Hematopoietic multipotent progenitor cell treated with erythropoietin and hydrocortisone succinate and interleukin-3 and kit ligand, for 15 days (in vitro differentiated cells): ENCODE data around the gene ALOXE3.

ENCODE experiments used
- DNase-seq: peaks from one replicate; pipeline ENCODE4 v3.0.0-alpha.2; 2015; ENCODE audit warnings: low spot score

The ALOXE3 gene

DNA sequence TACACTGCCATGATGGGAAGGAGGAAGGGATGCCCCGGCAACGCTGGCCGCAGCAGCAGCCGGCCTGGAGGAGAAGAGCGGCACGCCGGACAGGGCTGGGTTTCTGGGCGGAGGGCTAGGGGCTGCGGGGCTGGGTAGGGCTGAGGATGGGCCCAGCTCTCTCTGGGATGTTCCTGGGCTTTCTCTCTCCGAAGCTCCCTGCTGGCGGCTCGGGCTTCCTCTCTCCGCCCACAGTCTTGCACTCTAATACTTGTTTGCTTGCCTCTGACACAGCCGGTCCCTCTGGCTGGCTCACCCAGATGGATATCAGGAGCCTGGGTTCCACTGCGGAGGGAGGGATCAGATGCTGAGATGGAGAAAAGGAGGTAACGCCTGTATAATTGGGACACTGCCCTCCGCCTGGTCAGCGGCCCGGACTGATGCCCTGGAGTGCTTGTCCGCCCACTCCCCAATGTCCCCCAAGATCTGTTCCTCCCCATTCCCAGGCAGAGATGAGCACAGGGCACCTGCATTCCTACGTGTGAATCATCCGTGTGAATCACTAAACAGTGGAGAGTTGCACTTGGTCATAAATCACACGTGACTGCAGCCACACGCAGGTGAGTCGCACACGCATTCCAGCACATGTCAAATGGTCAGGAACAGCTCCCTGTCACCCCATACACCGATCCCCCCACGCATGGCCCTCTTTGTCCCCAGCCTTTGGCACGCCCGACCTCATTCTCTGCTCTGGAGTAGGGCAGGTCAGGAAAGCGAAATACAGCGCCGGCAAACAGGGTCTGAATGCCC lies at the start of gene ALOXE3:
TSS of gene ALOXE3 (minus strand) at position 535 of the 789 bp plus-strand sequence. CDS start at position 11, 524 bp downstream.
- DNase-seq: peak; percentile 42

DNA sequence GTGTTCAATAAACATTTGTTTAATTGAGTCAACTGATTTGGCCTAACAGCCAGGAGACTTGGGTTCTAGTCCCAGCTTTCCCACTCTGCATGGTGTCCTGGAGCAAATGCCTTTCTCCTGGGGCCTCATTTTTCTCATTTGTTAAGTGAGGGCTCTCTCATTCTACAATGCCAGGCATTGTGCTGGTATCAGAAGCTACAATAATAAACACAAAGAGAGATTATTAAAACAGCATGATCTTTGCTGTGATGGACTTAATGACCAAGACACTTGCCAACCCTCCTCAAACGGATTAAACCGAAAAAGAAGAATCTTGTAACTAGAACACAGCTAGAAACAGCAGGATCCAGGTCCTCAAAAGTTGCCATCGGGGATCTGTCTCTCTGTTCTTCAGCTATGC lies 49.2 kb upstream of the ALOXE3 start:
- no peak for DNase-seq

DNA sequence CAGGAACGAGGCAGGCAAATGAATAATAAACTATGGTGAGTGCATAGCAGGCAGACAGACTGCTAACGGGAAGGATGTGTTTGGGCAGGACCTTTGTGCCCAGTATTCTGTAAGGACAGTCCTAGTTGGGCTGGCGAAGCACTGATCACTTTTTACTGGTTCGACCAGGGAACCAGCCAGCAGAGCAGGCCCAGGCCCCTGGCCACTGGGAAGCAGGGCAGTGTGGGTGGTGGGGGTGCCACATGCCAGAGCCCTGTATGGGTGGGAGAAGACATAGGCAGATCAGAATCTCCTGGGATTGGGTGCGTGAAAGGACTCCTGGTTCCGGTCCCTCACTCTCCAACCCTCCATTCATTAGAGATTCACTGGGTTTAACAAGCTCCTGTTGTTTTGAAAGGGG lies 48.4 kb upstream of the ALOXE3 start:
- no peak for DNase-seq

DNA sequence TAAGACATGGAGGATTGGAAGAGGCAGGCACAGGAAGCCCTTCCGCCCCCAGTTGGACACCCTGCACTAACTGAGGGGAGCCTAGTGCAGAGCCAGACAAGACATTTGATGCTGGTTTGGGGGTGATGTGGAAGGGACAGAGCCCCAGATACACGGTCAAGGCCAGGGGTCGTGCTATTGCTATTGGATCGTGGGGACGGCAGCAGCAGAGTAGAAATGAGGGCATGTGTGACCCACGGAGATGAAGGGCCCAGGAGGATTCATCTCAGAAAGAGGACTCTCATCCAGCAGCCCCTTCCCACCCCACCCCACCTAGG lies 46.5 kb upstream of the ALOXE3 start:
- no peak for DNase-seq

DNA sequence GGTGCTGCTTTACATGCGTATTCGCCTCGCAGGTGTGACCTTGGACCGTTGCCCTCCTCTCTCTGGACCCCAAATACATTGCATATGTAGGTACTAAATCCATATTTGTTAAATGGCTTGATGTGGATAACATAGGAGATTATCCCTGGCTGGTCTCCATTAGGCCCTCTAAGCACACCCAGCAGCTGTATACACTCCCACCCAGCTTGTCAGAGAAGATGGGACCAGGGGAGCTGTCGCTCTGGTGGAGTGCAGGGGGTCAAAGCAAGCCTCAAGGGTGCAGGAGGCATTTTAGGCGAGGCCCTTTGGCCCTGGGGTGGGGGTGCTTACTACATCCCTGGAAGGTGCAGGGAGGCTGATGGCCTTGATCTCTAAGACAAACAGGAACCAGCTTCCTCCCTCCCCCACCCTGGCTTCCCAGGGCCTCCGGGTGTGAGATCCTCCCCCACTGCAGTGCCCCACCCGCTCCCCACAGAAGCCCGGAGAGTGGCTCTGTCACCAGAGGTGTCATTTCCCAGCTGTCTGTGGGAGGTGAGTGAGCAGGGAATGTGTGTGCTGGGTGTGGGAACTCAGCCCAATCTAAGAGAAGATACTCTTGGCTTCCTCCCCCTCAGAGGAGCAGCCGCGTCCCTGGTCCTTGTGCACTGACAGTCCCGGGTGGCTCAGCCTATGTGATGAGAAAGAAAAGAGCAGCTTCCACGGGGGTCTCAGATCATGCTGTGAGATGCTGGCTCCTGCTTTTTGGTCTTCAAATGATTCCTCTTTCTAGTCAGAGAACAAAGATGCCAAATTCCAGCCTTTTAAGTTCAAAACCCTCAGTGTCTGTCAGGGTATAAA lies 45.9 kb upstream of the ALOXE3 start:
- DNase-seq: peak; percentile 34

DNA sequence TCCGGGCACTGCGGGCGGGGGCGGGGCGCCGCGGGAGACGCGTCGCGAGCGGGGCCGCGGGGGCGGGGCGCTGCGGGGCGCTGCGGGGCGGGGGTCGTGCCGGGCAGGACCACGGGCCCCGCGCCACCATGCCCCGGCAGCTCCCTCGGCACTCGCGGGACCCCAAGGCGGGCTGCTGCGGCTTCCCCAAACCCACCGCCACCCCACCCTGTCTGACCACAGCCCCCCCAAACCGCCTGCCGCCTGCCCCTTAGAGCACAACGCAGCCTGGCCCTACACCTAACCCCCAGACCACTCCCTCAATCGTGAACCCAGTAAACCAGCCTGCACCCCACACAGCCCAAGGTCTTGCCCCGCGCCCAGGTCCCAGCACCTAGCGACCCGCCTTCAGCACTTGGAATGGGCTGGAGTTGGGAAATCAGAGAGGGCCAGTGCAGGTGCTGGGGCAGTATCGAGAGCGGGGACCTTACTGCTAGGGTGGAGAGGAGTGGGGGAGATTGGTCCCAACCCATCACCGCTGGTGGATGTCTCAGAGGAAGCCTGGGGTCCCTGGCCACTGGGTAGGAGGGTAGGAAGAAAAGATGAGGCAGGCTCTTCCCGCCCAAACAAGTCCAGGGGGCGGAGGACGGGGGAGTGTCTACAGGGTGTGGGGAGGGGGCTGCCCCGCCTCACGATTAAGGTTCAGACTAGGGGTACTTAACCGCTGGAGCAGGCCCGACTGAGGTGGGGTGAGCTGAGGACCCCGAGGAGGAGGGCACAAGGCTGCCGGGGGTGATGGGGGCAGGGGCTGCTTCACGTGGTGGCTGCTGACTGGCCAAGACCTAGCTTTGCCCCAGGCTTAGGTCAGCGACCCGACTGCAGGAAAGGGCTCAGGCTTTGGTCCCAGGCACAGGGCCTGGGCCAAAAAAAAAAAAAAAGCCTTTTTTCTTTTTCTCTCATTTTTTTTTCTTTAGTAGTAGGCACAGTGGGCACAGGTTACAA lies 45.0 kb upstream of the ALOXE3 start:
- DNase-seq: no peak

DNA sequence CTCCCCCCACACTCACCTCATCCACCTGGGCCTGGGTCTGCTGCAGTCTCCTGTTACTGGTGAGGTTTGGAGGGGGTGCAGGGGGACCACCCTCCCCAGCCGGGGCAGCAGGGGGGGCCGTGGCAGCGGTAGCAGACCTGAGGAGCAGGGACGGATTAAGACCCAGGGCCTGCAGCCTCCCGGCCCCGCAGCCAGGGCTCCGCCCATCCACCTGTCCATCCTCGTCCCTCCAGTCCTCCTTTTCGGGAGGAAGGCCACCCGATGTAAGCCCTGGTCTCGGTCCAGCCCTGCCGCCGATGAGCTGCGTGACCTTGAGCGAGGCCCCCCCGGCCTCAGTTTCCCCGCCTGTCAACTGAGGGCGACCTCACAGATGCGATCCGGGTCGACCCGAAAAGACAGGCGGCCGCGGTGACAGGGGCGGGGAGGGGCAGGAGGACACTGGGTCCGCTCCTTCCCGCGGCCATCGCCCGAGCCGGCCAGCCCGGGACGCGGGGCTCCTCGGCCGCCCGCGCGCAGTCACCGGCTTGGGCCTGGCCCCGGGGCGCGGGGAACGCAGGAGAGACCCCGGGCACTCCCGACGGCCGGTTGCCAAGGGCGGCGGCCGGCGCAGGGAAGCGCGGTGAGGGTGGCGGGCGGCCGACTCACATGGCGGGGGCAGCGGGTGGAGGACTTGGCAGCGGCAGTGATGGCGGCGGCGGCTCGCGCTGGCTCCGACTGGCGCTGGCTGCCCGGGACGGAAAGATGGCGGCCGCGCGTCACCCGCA lies 44.1 kb upstream of the ALOXE3 start, which contains the start of gene VAMP2:
TSS of gene VAMP2 (minus strand) at position 716 of the 764 bp plus-strand sequence. CDS start at position 647, 69 bp downstream.
- peak; percentile 87 for DNase-seq

DNA sequence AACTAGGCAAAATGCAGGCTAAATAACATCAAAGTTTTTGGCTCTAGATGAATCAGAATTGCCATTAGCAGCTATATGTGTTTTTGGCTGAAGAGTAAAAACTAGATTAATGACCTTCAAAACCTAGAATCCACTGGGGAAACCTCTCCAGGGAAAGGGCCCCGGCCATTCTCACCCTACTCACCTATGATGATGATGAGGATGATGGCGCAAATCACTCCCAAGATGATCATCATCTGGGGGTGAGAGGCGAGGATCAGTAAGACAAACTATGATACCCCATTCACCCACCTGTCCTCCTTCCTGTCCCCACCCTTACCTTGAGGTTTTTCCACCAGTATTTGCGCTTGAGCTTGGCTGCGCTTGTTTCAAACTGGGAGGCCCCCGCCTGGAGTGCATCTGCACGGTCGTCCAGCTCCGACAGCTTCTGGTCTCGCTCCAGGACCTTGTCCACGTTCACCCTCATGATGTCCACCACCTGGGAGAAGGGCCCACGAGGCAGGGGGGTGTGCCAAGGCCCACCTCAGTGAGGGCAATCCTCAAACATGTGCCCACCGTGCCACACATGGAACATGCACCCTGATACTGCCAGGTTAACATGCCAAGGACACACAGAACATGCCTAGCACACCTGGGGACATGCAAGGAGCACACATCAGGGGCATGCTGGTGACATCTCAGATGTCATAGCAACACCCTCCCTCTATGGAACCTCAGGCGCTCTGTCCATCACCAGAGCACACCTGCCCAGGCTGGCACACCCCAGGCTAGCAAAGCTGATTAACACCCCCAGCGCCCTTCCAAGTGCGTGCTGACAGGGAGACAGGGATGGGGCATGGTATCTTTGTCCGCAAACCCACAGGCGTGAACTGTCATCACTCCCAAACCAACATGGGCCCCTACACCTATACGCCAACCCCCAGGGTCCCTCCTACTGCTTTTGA lies 43.2 kb upstream of the ALOXE3 start:
- DNase-seq: no peak

DNA sequence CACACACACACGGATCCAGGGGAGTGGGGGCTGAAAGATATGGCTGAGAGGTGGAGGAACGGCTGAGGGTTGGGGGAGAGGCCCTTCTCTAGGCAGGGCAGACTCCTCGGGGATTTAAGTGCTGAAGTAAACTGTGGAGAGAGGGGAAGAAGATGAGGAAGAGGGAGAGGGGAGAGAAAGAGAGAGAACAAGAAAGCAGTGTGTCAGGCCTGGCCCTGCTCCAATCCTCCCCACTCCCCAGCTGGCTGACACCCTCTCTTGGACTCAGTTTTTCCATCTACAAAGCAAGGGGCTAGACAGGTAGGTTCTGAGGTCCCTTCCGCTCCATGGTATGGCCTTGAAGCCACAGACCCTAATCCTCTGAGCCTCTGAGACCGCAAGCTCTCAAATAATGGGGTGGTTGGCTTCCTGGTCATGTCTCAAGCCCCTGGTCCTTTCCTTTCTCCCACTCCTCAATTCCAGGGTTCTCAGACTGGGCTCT lies 42.5 kb upstream of the ALOXE3 start:
- no peak for DNase-seq

DNA sequence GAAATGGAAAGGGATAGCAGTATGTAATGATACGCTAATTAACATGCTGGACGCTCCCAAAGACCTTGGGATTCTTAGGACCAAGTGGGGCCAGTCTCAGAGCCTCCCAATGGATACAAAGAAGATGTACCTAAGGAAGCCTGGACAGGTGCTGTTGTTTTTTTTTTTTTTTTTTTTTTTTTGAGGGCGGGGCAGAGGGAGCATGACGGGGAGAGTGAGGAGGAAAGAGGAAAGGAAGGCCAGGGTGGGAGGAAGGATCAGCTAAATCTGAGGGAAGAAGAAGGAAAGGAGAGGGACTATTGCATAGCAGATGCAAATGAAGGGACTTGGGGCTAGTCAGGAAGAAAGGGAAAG lies 41.9 kb upstream of the ALOXE3 start:
- DNase-seq: no peak

DNA sequence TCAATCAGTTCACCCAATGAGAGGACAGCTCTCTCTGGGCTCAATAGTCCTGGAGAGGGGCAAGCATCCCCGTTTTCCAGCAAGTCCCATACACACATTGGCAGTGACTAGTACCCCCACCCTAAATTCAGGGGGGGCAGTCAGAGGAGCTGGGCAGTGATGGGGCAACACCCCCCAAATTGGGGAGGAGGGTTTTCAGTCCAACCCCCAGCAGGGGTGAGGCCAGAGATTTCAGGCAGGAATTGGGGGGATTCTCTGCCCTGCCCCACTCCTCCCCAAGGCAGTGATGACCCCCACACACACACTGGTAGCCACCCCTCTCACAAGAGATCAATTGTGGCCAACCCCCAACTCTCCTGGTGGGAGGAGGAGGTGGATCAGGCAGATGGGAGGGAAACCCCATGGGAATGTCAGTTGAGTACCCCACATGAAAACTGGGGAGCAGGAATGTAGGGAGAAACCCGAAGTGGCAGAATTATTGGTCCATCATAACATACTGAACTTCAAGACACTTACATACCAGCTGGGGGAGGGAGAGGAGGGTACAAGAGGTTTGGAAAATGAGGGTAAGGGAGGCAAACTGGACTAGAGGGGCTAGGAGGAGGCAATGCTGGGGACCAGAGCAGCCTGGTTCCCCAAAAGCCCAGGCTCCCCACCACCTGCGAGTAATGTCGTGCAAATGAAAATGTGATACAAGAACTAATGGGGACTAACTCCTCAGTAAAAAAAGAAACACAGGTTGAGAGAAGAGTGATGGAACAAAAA lies 41.3 kb upstream of the ALOXE3 start:
- no peak for DNase-seq

DNA sequence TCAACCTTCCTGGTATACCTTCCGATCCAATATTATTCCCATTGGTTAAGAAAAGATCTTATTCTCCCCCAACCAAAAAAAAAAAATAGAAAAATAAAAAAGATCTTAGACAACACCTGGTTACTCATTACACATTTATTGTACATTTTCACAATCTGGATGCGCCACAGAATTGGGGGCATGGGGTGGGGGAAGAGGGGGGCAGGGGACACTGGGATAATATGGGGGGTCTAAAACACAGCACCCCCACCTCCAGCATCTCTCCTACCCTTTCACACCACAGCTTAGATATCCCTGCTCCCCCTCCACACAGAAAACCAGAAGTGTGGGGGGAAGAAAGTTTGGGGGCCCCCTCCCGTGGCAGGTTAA lies 40.7 kb upstream of the ALOXE3 start:
- no peak for DNase-seq

DNA sequence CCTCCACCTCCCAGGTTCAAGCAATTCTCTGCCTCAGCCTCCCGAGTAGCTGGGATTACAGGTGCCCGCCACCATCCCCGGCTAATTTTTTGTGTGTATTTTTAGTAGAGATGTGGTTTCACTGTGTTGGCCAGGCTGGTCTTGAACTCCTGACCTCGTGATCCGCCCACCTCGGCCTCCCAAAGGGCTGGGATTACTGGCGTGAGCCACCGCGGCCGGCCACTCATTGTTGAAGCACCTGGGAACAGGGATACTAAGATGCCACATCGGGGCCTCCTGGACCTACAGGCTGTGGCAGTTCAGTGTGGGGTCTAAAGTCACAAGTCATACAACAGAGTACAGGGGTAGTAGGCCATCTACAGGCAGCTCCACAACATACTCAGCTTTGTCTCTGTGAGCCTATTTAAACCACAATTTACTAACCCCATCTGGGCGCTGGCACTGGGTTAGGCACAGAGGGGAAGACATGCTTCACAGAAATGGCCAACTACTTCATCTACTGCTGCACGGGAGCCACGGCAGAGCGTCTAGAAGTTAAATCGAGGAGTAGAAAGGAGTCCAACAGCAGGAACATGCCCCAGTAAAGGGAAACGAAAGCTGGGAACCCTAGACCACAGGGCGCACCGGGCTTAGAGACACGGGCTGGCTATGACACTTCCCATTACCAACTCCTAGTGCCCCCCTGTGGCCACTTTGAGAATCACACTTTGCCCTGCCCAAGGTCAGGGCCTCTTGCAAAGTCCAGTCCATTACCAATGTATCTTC lies 40.1 kb upstream of the ALOXE3 start:
- peak; percentile 89 for DNase-seq

DNA sequence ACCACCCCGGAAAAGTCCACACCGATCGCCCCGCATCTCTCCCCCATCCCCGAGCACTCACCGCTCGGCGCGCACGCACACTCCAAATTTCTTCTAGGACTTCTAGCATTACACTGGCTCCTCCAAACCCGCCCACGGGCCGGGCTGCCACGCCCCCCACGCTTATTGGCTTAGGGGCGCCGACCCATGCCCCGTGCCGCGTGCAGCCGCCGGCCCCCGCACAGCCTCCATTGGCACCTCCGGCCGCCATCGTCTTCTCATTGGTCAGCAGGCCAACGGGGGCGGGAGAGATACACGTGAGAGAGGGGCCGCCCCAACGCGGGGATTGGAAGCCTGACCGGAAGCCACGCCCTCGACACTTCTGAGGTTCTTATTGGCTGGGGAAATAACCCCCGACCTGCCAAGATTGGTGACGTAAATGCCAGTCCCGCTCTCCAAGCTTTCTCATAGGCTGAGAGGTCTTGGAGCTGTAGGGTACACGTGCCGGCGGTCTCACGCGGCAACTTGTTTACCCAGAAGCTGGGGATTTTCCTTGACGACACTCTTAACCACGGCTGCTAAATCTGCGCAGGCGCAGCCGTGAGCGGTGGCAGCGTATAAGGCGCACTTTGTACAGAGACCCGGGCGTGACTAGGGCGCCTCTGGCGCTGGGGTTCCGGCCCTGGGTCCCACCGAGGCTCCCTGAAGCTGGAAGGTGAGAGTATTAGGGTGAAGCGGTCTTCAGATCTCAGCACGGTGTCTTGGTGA lies 38.1 kb upstream of the ALOXE3 start:
- DNase-seq: peak; percentile 100

DNA sequence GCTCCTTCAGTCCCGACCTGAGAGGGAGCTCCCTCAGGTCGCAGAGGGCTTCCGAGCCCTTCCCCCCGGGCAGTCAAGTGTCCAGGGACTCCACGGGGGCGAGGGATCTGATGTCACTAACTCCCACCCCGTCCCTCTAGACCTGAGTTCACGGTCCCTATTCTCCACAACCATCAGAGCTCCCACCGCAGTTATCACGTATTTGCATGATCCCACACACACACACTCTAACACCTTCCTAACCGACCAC lies 37.6 kb upstream of the ALOXE3 start:
- DNase-seq: no peak

DNA sequence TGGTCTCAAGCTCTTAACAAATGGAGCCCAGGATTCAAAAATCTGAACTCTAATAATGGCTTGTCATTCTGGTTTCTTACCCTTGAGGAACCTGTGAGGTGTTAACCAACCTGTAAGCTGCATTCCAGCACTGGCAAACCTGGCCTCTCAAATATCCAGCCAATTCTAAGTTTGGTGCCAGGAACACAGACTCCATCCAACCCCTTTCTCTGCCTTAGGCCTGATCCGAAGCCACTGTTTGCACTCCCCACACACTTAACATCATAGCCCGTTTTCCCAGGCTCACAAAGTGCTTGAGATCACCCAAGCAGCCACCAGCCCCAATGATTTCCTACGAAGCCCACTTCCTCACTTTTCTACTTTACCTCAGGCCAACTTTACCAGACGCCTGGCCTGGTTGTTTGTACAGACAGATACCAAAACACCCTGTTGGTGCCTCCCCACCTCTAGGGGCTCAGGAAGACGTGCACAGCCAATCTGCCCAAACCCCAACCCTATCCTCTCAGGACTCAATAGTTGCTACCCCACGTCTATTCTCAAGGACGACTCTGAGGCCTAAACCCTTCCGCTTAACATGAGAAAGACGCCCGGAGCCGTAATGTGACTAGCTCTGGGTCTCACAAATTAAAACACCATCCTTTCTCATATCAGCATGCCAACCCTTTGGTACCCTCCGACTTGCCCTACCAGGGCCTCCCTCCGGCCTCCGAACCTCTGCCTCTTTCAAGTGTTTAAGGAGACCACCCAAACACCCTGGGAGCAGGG lies 37.1 kb upstream of the ALOXE3 start:
- no peak for DNase-seq

DNA sequence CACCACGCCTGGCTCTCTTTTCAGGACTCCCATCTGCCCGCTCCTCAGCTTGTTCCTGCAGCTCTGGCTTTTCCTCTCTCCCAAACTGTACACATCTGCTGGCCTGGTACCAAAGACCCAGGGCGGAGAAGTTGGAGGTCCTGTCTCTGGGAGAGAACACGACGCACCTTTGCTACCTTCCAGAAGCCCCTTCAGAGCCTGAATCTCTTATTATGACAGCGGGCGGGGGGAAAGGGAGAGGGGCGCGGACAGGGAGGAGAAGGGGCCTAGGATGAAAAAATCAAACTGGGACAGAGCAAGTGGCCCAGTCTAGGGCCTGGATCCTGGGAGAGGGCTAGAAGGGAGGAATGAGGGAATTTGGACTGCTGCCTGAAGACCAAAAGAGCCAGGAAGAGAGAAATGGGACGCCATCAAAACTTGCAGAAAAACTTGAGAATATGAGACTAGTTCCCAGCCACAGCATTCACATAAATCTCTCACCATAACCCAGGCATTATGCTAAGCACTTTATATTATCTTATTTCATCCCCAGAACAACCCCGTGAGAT lies 36.4 kb upstream of the ALOXE3 start:
- DNase-seq: no peak
